ENCODE data around the gene FICD. TPM values are rescaled to one million over a fixed set of nuclear protein-coding genes. Genes with fewer than 3 reads are reported as not detected.
A peak's percentile ranks its signal among the peaks of the same experiment; 100 is the strongest.

The FICD gene
- total and polyA plus RNA-seq, 9 of the 15 experiments (the other 6 are each of a cell fraction or from before 2014, with no cell fraction given) = 0.88 to 4.5 (median 1.9) TPM

GRCh38 chr12:108509806-108510205 lies 5.3 kb upstream of the FICD start:
- no peaks in the 10 kb centered on the region for H3K9me3 ChIP-seq (replicated peaks; ENCODE audit: control insufficient read depth, insufficient read depth, low read depth, low read length)
- H3K27ac ChIP-seq (ENCODE audit: extremely low read depth, low read depth, low read length) = no peak overlapping the region
- ATAC-seq = no peak
- no peak overlapping the region for H3K4me3 ChIP-seq
- H4K20me1 ChIP-seq (replicated peaks; ENCODE audit: control insufficient read depth, insufficient read depth, low read length) = no peaks in the 10 kb centered on the region
- no peak for DNase-seq (ENCODE audit: extremely low read depth in 1 of 4, low spot score in 3 of 4)
- 0 out of 5 replicates have a peak, but pooled peaks cover 0 to 5% of the 10 kb centered on the region in 2 experiments for H3K27me3 ChIP-seq (ENCODE audit: control insufficient read depth in 2 of 2, insufficient read depth in 2 of 2, low read length in 2 of 2)
- no peak overlapping the region for H3K9ac ChIP-seq (ENCODE audit: insufficient read depth in 1 of 2, low read depth in 2 of 2, low read length in 2 of 2)
- no peak for FAIRE-seq
- 0% methylated on average over 1 of the region's 1 CpG for WGBS (ENCODE audit: insufficient coverage, low coverage, missing lambda C conversion rate)
- no peaks in the 10 kb centered on the region for H3K79me2 ChIP-seq (ENCODE audit: control insufficient read depth, insufficient read depth, low read length)
- BruUV-seq (replicated peaks) = no TSS peak
- ChIA-PET CTCF (ENCODE audit: low intra/inter-chr PET ratio) (interaction anchor here (0.7 kb wide), 1 partner anchor 590 kb away, joined by 3 read pairs; no protein-coding TSS in a partner anchor), POLR2A (no interaction called here)
- intact Hi-C loops (cut with micrococcal nuclease) = loop anchor here (5.0 kb wide), 2 partner anchors 518 to 593 kb away; no protein-coding TSS in a partner anchor
- no peak overlapping the region for H2AFZ ChIP-seq (ENCODE audit: low read depth, low read length)
- no peaks in the 10 kb centered on the region for H3K36me3 ChIP-seq (ENCODE audit: control insufficient read depth, insufficient read depth, low read length)
- H3K4me2 ChIP-seq (ENCODE audit: insufficient read depth, low read length) = no peak overlapping the region
- peaks cover 0 to 5% of the 10 kb centered on the region in 2 experiments; a peak in 1 of 5 replicates for H3K4me1 ChIP-seq (replicated peaks in 1 of 2; ENCODE audit: control insufficient read depth in 2 of 2, insufficient read depth in 2 of 2, low read length in 2 of 2)
- no peaks in the 10 kb centered on the region for H3K9me1 ChIP-seq (ENCODE audit: control insufficient read depth, insufficient read depth, low read length)
- in situ Hi-C loops (cut with MboI) = no loop called here
- TF ChIP-seq ZNF140 (CRISPR knock-in tag; IDR thresholded peaks at IDR 0.05) = no peak
- peak; percentile 54 for TF ChIP-seq RBM25 (IDR thresholded peaks at IDR 0.05; ENCODE audit: low read depth, low read length, severe bottlenecking)
- no peak for TF ChIP-seq PTRF (tag; IDR thresholded peaks at IDR 0.05)
- TF ChIP-seq NELFE (IDR thresholded peaks at IDR 0.05; ENCODE audit: insufficient read depth, insufficient read length) = no peak
- no peak for TF ChIP-seq PYGO2 (tag; IDR thresholded peaks at IDR 0.05)
- TF ChIP-seq ZNF146 (CRISPR knock-in tag; IDR thresholded peaks at IDR 0.05; ENCODE audit: unreplicated experiment) = peak; percentile 75

GRCh38 chr12:108510836-108511235 lies 4.2 kb upstream of the FICD start:
- no peak for DNase-seq (ENCODE audit: extremely low read depth in 1 of 4, low spot score in 3 of 4)
- no peaks in the 10 kb centered on the region for H4K20me1 ChIP-seq (replicated peaks; ENCODE audit: control insufficient read depth, insufficient read depth, low read length)
- no peak overlapping the region for H3K4me3 ChIP-seq
- peaks cover 5% of the 10 kb centered on the region for H3K79me2 ChIP-seq (ENCODE audit: control insufficient read depth, insufficient read depth, low read length)
- H3K4me1 ChIP-seq (replicated peaks in 1 of 2; ENCODE audit: control insufficient read depth in 2 of 2, insufficient read depth in 2 of 2, low read length in 2 of 2) = peaks cover 2 to 13% of the 10 kb centered on the region in 2 experiments; a peak in 3 of 5 replicates
- in situ Hi-C loops (cut with MboI) (no loop called here), intact Hi-C loops (cut with micrococcal nuclease) (loop anchor here (5.0 kb wide), 2 partner anchors 519 to 594 kb away; no protein-coding TSS in a partner anchor)
- POLR2A ChIA-PET = no interaction called here
- no peak overlapping the region for H3K9ac ChIP-seq (ENCODE audit: insufficient read depth in 1 of 2, low read depth in 2 of 2, low read length in 2 of 2)
- no peak overlapping the region for H2AFZ ChIP-seq (ENCODE audit: low read depth, low read length)
- no peak for FAIRE-seq
- H3K4me2 ChIP-seq (ENCODE audit: insufficient read depth, low read length) = no peak overlapping the region
- H3K9me3 ChIP-seq (replicated peaks; ENCODE audit: control insufficient read depth, insufficient read depth, low read depth, low read length) = no peaks in the 10 kb centered on the region
- no peak for ATAC-seq
- H3K27me3 ChIP-seq (ENCODE audit: control insufficient read depth in 2 of 2, insufficient read depth in 2 of 2, low read length in 2 of 2) = 0 out of 5 replicates have a peak, but pooled peaks cover 0 to 5% of the 10 kb centered on the region in 2 experiments
- no peak for TF ChIP-seq C11orf30 (IDR thresholded peaks at IDR 0.05; ENCODE audit: low read depth)
- TF ChIP-seq HMGN3 (IDR thresholded peaks at IDR 0.05; ENCODE audit: borderline replicate concordance, extremely low read depth, insufficient read length, low read depth, low read length) = no peak
- no peak for TF ChIP-seq PPARD (CRISPR knock-in tag; IDR thresholded peaks at IDR 0.05)
- TF ChIP-seq STAG1 (CRISPR knock-in tag; IDR thresholded peaks at IDR 0.05; ENCODE audit: borderline replicate concordance) = no peak
- TF ChIP-seq HDAC2 (IDR thresholded peaks at IDR 0.05) = no peak
- no peak for TF ChIP-seq ZSCAN32 (CRISPR knock-in tag; IDR thresholded peaks at IDR 0.05)
- no peak for TF ChIP-seq ZEB2 (IDR thresholded peaks at IDR 0.05)
- no peaks in the 10 kb centered on the region for H3K36me3 ChIP-seq (ENCODE audit: control insufficient read depth, insufficient read depth, low read length)
- CTCF ChIA-PET (ENCODE audit: low intra/inter-chr PET ratio) = interaction anchor here (1.0 kb wide), 1 partner anchor 13 kb away, joined by 3 read pairs; no protein-coding TSS in a partner anchor
- WGBS (ENCODE audit: insufficient coverage, low coverage, missing lambda C conversion rate) = 0% methylated on average over 2 of the region's 2 CpGs
- H3K27ac ChIP-seq (ENCODE audit: extremely low read depth, low read depth, low read length) = no peak overlapping the region
- no TSS peak for BruUV-seq (replicated peaks)
- H3K9me1 ChIP-seq (ENCODE audit: control insufficient read depth, insufficient read depth, low read length) = no peaks in the 10 kb centered on the region

Measured in K562 (cell line).